ENCODE data around the gene AS3MT.

- TF ChIP-seq USF2 (IDR thresholded peaks at IDR 0.05) (no peak), CTCF (IDR thresholded peaks at IDR 0.05) (no peak), KDM1A (IDR thresholded peaks at IDR 0.05; ENCODE audit: low read depth) (no peak), CHD4 (IDR thresholded peaks at IDR 0.05; ENCODE audit: borderline replicate concordance) (no peak), EP300 (IDR thresholded peaks at IDR 0.05) (no peak), RCOR1 (IDR thresholded peaks at IDR 0.05; ENCODE audit: low read depth, low read length) (no peak), MAZ (IDR thresholded peaks at IDR 0.05; ENCODE audit: borderline replicate concordance, low read depth, low read length) (no peak), SMC3 (IDR thresholded peaks at IDR 0.05) (no peak), POLR2A (IDR thresholded peaks at IDR 0.05; ENCODE audit: low read length) (no peak), ZC3H11A (IDR thresholded peaks at IDR 0.05) (no peak), MAX (IDR thresholded peaks at IDR 0.05) (no peak), RNF2 (IDR thresholded peaks at IDR 0.05; ENCODE audit: borderline replicate concordance, low read depth) (no peak), EHMT2 (IDR thresholded peaks at IDR 0.05; ENCODE audit: low read depth) (no peak), FOSB (CRISPR knock-in tag; IDR thresholded peaks at IDR 0.05) (no peak)
These were observed 66.2 kb downstream of the AS3MT start for GRCh38 chr10:102935505-102935904.

All from A549 (cell line).